H1 (cell line): Measurements from ENCODE around the gene RB1. TPM values are rescaled to one million over a fixed set of nuclear protein-coding genes. Genes with fewer than 3 reads are reported as not detected.

ENCODE experiments used
- FOSL1 ChIP-seq: IDR thresholded peaks from 2 replicates; pipeline ENCODE4 v1.6.1; 2011; ENCODE audit warnings: mild to moderate bottlenecking, low read depth, low read length, moderate library complexity; ENCODE audit not compliant: insufficient read depth
- MAFK ChIP-seq: IDR thresholded peaks from 2 replicates; pipeline ENCODE4 v1.6.1; 2012; ENCODE audit warnings: low read depth, mild to moderate bottlenecking, improper control_type of control experiment, low read length
- SAP30 ChIP-seq: fragments of 300-600 bp; sonication (generic); IDR thresholded peaks from 2 replicates; pipeline ENCODE4 v1.7.1; 2012; ENCODE audit warnings: low read length, moderate library complexity, mild to moderate bottlenecking, inconsistent platforms; ENCODE audit not compliant: insufficient read depth, insufficient replicate concordance
- ZNF274 ChIP-seq: IDR thresholded peaks from 2 replicates; pipeline ENCODE4 v1.7.0; 2012; ENCODE audit warnings: low read length, borderline replicate concordance; ENCODE audit errors: extremely low read depth
- polyA plus RNA-seq, 7 experiments: library from polyadenylated mRNA; depleted of rRNA in 3 of 7; stranded (reverse) in 5 of 7; unstranded in 2 of 7; fragments of >200 nt in 5 of 7; fragments of 200-250 nt in 2 of 7; gene quantifications; 1 replicate in 5 of 7; 2 replicates in 1 of 7; 4 replicates in 1 of 7; pipeline versions ENCODE4 v1.2.1 to v1.2.3, GENCODE V29; 2011 to 2013; ENCODE audit warnings: missing spikeins in 2 of 7, mixed read lengths in 2 of 7
- total RNA-seq: library from RNA; stranded (reverse); fragmentation: NEBNext Ultra II Directional; extraction: Animal tissue kit (Norgen Biotek cat#: 25700); gene quantifications from 2 replicates; pipeline ENCODE4 v1.2.1, GENCODE V29; 2021

Gene RB1
- total and polyA plus RNA-seq, 2 of the 8 experiments (the other 6 are each of a cell fraction or from before 2014, with no cell fraction given) = 4.1 to 17.5 TPM

- TF ChIP-seq MAFK = no peak
- no peak for TF ChIP-seq ZNF274
- TF ChIP-seq SAP30 = no peak
- TF ChIP-seq FOSL1 = no peak
Measured at GRCh38 chr13:48303359-48304142, at the start of gene RB1 (continued).
